GM18951 (cell line): Measurements from ENCODE around the gene CC2D2A.

Experiments used
- POLR2A ChIP-seq: IDR thresholded peaks from 4 replicates; pipeline ENCODE4 v1.6.1; 2011; ENCODE audit warnings: mild to moderate bottlenecking; ENCODE audit not compliant: insufficient read length, insufficient read depth; ENCODE audit errors: extremely low read depth
- in situ Hi-C: fragments of 300-500 bp; cut with MboI; formaldehyde crosslinking; loops from one replicate; pipeline ENCODE4 v1.12.0; 2022; ENCODE audit warnings: low sequenced_read_pairs, mixed read lengths, inconsistent platforms; ENCODE audit not compliant: unreplicated experiment

The CC2D2A gene

DNA sequence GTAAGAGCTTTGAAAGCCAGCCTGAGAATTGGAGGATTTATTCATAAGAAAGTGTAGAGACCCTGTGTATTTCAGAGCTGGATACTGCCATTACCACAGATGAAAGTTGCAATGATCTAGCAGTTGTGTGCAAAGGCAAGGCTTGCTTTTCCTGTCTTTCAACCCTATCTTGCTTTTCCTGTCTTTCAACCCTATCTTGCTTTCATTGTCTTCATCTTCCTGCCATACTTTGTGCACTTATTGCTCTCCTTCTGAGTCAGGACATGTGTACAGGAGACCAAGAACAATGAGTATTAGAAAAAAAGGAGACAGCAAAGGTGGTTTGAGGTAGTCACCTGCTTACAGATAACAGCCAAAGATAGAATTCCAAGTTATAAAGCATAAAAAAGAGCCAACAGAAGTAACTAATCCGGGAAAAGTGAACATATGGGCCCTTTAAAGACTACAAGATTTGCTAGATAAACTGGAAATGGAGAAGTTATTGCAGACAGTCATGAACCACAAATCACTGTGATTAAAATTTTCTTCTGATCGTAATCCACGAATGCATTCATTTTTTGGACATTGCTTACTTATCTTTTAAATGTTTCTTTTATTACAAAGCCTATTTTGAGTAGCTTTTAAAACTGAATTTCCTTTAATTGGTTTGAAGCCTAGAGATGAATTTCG is 24.7 kb upstream of the CC2D2A start:
- in situ Hi-C loops: no loop called here
- TF ChIP-seq POLR2A: no peak

GRCh38 chr4:15451181-15451865 is 18.4 kb upstream of the CC2D2A start:
- in situ Hi-C loops: no loop called here
- no peak for TF ChIP-seq POLR2A

GRCh38 chr4:15451866-15452765 is 17.6 kb upstream of the CC2D2A start:
- in situ Hi-C loops: no loop called here
- TF ChIP-seq POLR2A: no peak

GRCh38 chr4:15455290-15455689 is 14.4 kb upstream of the CC2D2A start:
- in situ Hi-C loops: loop anchor here (5.0 kb wide), 1 partner anchor 213 kb away; no protein-coding TSS in a partner anchor
- no peak for TF ChIP-seq POLR2A

- in situ Hi-C loops: loop anchor here (5.0 kb wide), 1 partner anchor 215 kb away; no protein-coding TSS in a partner anchor
- no peak for TF ChIP-seq POLR2A
These were observed 12.1 kb upstream of the CC2D2A start for GRCh38 chr4:15457406-15458201.

- in situ Hi-C loops: loop anchor here (5.0 kb wide), 1 partner anchor 216 kb away; no protein-coding TSS in a partner anchor
- no peak for TF ChIP-seq POLR2A
These were observed 11.1 kb upstream of the CC2D2A start for GRCh38 chr4:15458616-15459015.

GRCh38 chr4:15459706-15460105 is 10.0 kb upstream of the CC2D2A start:
- no peak for TF ChIP-seq POLR2A
- in situ Hi-C loops: loop anchor here (5.0 kb wide), 1 partner anchor 217 kb away; no protein-coding TSS in a partner anchor

DNA sequence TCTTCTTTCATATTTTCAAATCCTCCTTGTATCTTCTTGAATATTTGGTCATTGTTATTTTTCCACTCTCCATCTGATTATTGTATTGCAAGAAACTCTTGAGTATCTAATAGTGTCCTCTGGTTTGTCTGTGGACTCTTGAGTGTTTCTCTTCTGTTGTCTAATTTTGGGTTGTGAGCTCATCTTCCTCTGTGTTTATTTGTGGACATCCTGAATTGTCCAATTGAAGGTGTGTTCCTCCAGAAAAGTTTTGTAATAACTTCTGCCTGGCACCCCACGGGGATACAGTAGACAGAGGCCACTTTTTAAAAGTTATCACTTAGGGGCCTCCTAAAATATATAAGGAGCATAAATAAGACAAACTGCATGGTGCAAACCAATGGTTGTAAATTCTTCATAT is 3.1 kb upstream of the CC2D2A start:
- in situ Hi-C loops: no loop called here
- TF ChIP-seq POLR2A: no peak

DNA sequence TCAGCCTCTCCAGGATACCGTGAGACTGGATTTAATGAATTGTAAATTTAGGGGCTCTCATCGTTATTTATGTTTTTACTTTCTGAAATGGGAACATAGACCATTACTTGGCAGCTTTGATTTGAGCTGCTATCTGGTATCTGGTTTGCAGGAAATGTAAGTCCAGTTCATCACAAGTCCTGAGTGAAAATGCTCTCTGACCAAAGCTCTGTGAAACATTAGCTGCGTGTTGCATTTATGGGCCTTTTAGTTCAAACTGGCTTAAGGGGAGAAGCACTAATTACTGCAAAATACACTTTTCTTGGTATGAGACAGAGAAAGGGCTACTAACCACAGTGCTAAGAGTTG is 420 bp downstream of the CC2D2A start:
- in situ Hi-C loops: no loop called here

GRCh38 chr4:15476396-15476795 is 6.7 kb downstream of the CC2D2A start:
- no peak for TF ChIP-seq POLR2A
- in situ Hi-C loops: no loop called here

More for the DNA sequence above, 420 bp downstream of the CC2D2A start:
- no peak for TF ChIP-seq POLR2A

DNA sequence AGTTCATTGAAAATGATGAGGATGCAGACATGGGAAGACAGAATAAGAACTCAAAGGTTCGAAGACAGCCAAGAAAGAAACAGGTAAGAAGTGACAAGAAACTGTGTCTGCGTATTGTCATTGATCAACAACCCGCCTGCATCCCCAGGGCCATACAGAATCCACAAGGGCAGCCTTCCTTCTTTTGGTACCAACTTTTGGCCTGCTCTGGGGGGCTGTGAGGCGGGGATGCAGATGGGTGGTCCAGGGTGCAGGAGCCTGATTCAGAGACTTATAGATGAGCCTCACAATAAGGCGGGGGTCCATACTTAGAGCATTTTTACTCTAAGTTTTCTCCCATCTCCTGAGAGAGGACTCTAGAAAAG is 9.0 kb downstream of the CC2D2A start:
- no peak for TF ChIP-seq POLR2A
- in situ Hi-C loops: no loop called here

GRCh38 chr4:15479089-15479912 is 9.6 kb downstream of the CC2D2A start:
- TF ChIP-seq POLR2A: no peak
- in situ Hi-C loops: no loop called here

DNA sequence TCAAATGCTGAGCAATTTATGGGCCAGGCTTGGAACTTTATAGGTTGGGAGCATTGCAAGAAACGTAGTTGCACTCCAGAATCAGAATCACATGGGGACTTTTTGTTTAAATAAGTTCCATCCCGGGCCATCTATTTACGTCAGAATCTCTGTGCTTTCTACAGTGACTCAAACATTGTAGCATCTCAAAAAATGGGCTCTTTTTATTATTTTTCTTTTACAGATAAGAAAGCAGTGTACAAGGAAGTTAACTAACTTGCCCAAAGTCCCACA is 10.2 kb downstream of the CC2D2A start:
- in situ Hi-C loops: no loop called here
- TF ChIP-seq POLR2A: no peak
